22Rv1 (cell line): ENCODE measurements around the gene STK11IP.

Source experiments
- H3K27ac ChIP-seq: fragments of 450-650 bp; 2 replicates; pipeline ENCODE4 v1.5.1; 2017
- CTCF ChIP-seq: fragments of 450-650 bp; IDR thresholded peaks from 2 replicates; pipeline ENCODE4 v1.5.1; 2017; ENCODE audit warnings: mild to moderate bottlenecking
- ZFX ChIP-seq: fragments of 450-650 bp; IDR thresholded peaks from 2 replicates; pipeline ENCODE4 v1.6.1; 2017; ENCODE audit warnings: antibody characterized with exemption, borderline replicate concordance

The STK11IP gene

GRCh38 chr2:219628235-219628985, 30.8 kb downstream of the STK11IP start:
- no peak overlapping the region for H3K27ac ChIP-seq
- no peak for TF ChIP-seq CTCF
- TF ChIP-seq ZFX = no peak

GRCh38 chr2:219628986-219629901, 31.6 kb downstream of the STK11IP start:
- H3K27ac ChIP-seq = no peak overlapping the region
- no peak for TF ChIP-seq ZFX
- no peak for TF ChIP-seq CTCF

DNA sequence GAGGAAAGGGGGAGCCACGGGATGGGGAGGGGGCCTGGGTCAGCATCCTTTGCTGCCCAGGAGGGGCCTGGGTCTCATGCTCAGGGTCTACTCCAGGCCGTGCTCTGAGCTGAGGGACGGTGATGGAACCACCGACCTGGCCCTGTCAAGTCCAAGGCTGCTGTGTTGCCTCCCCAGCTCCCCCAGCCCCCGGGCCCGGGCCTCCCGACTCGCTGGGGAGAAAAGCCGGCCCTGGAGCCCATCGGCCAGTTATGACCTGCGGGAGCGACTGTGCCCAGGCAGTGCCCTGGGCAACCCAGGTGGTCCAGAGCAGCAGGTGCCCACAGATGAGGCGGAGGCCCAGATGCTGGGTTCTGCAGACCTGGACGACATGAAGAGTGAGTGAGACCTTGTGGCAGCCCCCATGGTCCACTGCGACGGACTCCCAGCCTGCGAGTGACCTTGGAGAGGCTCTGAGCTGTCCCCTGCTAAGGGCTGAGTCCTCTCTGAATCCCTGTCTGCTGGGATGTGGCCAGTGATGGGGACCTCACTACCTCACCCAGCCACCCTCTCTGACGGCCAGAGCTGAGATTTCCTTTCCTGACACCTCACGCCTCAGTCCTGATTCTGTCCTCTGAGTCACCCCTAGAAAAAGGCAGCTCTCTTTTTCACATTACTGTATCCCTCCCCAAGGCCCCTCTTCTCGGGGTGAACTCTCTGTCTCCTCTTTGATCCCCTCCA, 32.5 kb downstream of the STK11IP start:
- no peak for TF ChIP-seq CTCF
- TF ChIP-seq ZFX = no peak
- H3K27ac ChIP-seq = no peak overlapping the region

- no peak for TF ChIP-seq CTCF
- TF ChIP-seq ZFX = no peak
- H3K27ac ChIP-seq = no peak overlapping the region
Measured at GRCh38 chr2:219630770-219631405, 33.2 kb downstream of the STK11IP start.

DNA sequence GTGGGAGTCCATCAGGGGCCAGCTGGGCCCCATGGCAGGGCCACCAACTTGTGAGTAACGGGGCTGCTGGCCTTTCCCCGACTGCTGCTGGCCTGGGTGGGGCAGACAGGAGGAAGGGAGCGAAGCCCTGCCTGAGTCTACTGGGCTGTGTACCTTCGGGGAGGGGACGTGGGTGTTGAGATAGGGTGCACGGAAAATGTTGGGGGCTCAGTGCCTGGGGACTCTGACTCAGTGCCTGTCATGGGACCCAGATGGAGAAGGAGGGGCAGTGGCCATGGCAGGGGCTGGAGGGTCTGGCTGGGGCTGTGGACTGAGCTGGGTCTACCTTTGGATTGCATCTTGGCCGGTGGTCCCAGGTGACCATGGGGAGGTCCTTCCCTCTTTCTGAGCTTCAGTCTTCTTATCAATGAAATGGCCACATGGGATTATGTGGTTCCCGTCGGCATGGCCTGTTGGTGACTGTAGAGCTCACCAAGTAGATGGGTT, 33.8 kb downstream of the STK11IP start:
- no peak for TF ChIP-seq ZFX
- no peak for TF ChIP-seq CTCF
- H3K27ac ChIP-seq = no peak overlapping the region

DNA sequence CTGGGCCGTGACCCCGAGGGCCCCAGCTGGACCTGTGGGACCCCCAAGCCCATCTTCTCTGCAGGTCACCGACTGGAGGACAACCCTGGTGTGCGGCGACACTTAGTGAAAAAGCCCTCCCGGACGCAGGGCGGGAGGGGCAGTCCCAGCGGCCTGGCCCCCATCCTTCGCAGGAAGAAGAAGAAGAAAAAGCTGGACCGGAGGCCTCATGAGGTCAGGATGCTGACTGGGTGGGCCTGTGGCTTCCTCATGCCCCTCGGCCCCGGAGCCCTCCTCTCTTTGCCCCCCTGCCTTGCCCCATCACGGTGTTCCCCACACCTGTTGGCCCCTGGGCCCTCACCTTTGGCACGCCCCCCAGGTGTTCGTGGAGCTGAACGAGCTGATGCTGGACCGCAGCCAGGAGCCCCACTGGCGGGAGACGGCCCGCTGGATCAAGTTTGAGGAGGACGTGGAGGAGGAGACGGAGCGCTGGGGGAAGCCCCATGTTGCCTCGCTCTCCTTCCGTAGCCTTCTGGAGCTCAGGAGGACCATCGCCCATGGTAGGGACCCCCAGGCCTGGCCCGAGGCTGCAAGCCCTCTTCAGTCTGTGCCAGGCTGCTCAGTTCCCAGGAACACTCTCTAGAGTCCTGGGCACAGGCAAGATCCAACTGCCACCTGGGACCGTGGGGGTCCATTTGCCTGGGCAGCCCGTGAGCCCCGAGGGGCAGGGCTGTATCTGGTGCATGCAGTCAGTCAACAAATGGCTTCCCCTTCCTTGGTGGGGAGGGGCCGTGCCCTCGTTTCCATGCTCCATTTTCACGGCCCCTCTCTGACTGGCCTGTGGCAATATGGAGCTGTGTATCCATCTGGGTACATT, 34.5 kb downstream of the STK11IP start:
- no peak overlapping the region for H3K27ac ChIP-seq
- no peak for TF ChIP-seq ZFX
- no peak for TF ChIP-seq CTCF
